GM12864 (cell line): ENCODE data around the gene SH3BGRL3.

Source experiments
- DNase-seq: peaks from one replicate; pipeline ENCODE4 v3.0.0-alpha.2; 2011; ENCODE audit warnings: low read depth
- H3K4me3 ChIP-seq: 2 replicates; pipeline ENCODE4 v1.5.1; 2011; ENCODE audit warnings: mild to moderate bottlenecking, low read depth, low read length, control low read depth
- TF ChIP-seq, protein P1 (sequence below): IDR thresholded peaks from 2 replicates; pipeline ENCODE4 v1.5.1; 2011; ENCODE audit warnings: low read depth, mild to moderate bottlenecking, moderate library complexity, low read length, control low read depth, inconsistent platforms; ENCODE audit errors: missing control alignments

Gene SH3BGRL3

DNA sequence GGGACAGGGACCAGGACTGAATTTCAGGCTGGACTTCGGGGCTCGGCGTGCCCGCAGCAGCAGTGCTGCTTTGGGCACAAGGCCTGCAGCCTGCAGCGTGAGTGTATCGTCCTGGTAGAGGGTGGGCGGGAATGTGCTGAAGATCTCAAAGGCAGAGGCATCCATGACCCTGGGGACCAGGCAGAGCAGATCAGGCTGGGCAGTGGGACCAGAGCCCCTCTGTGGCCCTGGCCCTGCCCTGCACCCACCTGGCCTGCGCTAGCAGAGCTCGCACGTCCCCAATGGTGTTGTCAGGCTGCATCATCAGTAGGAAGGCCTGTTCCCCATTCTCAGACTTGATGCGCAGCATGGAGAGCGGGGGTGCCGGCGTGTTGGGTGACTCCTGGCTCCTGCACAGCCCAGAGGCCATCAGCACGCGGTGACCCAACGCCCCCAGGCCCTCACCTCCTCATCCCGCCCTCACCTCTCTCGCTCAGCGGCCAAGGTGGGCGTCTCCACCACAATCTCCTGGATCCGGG is 2.6 kb downstream of the SH3BGRL3 start:
- DNase-seq, result no peak
- no peak overlapping the region for H3K4me3 ChIP-seq
- TF ChIP-seq, protein P1, sequence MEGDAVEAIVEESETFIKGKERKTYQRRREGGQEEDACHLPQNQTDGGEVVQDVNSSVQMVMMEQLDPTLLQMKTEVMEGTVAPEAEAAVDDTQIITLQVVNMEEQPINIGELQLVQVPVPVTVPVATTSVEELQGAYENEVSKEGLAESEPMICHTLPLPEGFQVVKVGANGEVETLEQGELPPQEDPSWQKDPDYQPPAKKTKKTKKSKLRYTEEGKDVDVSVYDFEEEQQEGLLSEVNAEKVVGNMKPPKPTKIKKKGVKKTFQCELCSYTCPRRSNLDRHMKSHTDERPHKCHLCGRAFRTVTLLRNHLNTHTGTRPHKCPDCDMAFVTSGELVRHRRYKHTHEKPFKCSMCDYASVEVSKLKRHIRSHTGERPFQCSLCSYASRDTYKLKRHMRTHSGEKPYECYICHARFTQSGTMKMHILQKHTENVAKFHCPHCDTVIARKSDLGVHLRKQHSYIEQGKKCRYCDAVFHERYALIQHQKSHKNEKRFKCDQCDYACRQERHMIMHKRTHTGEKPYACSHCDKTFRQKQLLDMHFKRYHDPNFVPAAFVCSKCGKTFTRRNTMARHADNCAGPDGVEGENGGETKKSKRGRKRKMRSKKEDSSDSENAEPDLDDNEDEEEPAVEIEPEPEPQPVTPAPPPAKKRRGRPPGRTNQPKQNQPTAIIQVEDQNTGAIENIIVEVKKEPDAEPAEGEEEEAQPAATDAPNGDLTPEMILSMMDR, result no peak

DNA sequence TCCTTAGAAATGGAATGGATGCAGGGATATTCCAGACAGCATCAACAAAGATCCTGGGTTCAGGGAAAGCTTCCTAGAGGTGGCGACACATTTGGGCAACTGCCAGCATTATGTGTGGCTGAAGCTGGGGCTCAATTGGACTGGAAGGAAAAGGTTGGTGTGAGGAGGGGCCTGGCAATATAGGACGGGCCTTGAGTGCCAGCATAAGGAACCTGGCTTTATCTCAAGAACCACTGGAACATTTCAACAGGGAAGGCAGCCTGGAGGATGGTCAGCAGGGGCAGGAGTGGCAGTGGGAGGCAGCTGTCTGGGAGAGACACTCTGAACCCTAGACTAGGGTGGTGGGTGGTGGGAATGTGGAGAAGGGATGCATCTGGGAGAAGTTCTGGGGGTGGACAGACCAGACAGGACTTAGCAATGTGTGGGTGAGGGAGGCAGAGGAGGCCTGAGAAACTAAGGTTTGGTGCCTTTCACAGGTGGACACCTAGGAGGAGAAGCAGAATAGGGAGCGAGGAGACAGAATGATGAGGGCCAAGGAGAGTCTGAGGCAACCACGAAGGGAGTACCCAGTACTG is 3.5 kb downstream of the SH3BGRL3 start:
- TF ChIP-seq, protein P1, result no peak
- DNase-seq, result no peak
- no peak overlapping the region for H3K4me3 ChIP-seq

DNA sequence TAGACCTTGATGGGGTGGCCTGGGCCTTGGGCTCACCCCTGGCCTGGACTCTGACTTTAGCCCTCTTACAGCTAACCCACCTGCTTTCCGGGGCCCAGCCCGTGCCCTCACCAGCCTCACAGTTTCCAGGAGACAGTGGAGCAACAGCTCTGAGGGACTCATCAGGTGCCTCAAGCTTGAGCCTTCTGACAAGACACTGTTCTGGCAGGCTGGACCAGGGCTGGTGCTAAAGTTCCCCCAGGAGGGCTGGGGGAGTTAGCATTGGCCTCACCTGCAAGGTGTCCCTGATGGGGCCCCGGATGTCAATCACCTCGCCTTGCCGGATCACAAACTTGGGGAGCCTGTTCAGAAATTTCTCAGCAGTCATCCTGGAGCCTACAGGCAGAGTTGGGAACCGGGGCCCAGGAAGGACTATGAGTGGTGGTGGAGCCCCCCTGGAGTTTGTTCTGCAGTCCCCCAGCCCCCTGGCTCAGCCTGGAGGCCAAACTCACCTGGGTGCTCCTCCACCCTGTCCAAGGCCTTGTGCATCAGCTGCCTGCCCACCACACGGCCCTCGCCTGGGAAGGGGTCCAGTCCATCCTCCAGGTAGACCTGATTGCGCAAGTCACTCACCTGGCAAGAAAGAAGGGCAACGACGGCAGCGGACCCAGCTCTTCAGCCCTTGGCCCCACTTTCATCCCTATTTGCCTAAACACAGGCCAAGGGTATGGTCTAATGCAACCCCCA is 4.1 kb downstream of the SH3BGRL3 start:
- TF ChIP-seq, protein P1, result no peak
- DNase-seq, result no peak
- H3K4me3 ChIP-seq, result no peak overlapping the region

DNA sequence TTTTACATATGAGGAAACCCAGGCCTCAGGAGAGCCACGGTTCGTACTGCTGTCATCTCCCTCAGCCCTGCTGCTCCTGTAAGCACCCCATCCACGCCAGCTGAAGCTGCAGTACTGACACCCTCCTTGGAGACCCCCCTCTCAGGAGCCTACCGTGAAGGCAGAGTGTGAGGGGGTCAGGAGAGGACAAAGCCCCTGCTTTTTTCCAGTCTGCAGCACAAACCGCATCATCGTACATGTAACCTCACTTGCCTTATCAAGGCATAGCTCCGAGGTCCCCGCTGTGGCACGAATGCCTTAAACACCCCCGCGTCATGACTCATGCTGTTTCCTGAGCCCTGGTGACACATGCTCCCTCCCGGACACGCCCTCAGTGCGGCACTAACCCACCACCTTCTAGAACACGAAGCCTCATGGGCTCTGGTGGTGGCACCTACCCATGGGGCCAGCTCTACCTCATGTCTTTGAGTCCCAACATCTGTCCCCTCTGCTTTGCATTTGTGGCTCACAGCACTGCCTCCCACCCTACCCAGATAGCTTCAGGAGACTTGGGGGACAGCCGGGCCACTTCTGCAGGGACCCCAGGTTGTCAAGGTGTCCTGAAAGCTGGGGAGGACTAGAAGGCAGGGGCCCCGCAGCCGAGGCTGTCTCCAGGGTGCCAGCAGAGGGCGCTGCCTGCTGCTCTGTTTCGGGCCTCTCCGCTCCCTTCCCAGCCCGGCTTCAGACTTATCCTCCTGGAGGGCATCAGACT is 4.9 kb downstream of the SH3BGRL3 start:
- H3K4me3 ChIP-seq, result no peak overlapping the region
- no peak for DNase-seq
- TF ChIP-seq, protein P1, result peak; percentile 96

DNA sequence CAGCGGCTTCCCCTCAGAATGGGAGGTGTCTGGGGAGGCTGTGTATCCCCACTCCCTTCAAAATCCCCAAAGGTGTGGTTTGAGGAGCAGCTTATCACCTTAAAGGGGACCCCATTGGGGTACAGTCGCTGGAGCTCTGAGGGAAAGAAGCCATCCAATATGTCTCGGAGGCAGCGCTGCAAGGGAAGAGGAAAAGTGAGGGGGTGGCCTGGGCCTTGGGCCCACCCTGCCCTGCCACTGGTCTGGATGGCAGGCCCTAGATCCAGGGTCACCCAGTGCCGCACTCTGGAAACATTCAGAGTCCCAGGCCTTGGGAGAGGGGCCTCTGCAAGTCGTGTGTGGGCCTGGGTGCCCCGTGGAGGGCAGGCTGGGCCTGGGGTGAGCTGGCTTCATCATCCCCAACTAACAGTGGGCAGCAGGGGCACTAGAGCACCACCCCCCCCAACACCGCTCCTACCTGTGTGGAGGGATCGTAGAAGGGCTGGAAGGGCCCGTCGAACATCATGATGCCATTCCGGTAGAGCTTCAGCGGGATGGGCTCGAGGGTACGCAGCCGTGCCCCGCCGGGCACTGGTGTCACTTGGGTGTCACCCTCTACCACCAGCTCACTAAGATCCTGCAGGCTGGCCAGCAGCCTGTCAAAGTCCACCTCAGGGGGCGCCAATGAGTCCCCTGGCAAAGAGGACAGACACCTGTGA is 5.6 kb downstream of the SH3BGRL3 start:
- DNase-seq, result no peak
- TF ChIP-seq, protein P1, result peak; percentile 66
- no peak overlapping the region for H3K4me3 ChIP-seq

DNA sequence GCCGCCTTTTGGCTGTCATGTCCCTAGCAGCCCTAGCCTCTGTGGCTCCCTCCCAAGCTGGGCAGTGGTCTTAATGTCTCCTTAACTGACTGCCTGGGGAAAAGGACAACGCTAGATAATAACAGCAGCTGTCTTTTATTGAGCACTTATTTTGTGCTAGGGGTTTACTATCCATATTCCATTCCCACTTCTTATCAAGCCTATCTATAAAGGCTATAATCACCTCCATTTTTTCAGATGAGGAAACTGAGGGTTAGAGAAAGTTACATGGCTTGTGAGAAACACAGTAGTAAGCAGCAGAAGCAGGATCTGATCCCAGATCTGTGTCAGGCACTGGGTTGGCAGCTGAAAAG is 6.2 kb downstream of the SH3BGRL3 start:
- TF ChIP-seq, protein P1, result no peak
- DNase-seq, result no peak
- H3K4me3 ChIP-seq, result no peak overlapping the region
